ENCODE data around the gene TFAP2A. TPM values are rescaled to one million over a fixed set of nuclear protein-coding genes. Genes with fewer than 3 reads are reported as not detected.

Gene TFAP2A
- 0.17 TPM for polyA plus RNA-seq (2013, experiment 1 of 2)
- polyA plus RNA-seq (2013, experiment 2 of 2): 0.21 TPM

DNA sequence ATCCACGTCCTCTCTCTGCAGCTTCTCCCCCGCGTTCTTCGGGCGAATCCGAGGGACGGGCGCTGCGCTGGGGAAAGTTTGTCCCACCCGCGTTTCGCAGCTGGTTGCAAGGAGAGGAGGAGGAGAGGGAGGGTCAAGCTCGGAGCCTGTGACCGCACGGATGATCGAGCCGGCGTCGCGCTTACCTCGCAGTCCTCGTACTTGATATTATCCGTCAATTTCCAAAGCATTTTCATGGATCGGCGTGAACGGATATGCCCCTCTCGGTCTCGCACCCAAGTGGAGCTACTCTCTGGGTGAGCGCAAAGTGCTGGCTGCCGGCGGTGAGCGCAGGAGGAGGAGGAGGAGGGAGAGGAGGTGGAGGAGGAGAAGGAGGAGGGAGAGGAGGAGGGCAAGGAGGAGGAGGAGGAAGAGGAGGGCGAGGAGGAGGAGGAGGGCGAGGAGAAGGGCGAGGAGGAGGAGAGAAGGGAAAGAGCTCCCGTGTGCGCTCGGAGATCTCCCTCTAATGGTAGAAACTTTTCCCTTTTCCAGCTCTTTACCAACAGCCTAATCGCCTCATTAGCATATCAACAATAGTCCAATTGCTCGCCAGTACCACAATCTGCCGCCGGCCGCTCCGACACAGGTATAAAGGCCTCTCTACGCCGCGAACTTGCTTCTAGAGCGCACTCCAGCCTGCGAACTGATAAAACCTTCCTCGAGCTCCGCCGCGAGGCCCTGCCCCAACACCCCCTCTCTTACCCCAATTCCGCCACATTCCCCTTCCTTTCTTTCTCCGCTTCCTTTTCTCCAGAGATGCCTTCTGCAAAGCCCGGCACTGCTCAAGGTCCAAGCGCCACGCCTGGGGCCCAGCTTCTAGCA is at the start of gene TFAP2A:
Gene TFAP2A, minus strand, starts transcription at position 319 of the 861 bp plus-strand sequence. Its CDS starts 83 bp downstream, at position 236.
- no peak within 1 kb of the TSS for H2AFZ ChIP-seq (ENCODE audit: low read depth, low read length)
- H3K9me3 ChIP-seq (ENCODE audit: control insufficient read depth, low read length): no peaks in the 10 kb centered on the region
- no peak within 1 kb of the TSS for H4K8ac ChIP-seq (ENCODE audit: low read length)
- H3K14ac ChIP-seq (ENCODE audit: low read length in 2 of 2): peak within 1 kb of the TSS in 1 of 2 experiments; percentile 22
- peak within 1 kb of the TSS; percentile 24 to 69 for H3K4me3 ChIP-seq (ENCODE audit: insufficient read depth in 1 of 2, low read depth in 1 of 2, low read length in 2 of 2)
- peak within 1 kb of the TSS; percentile 97 for H3K4me2 ChIP-seq (ENCODE audit: low read length, poor library complexity, severe bottlenecking)
- no peaks in the 10 kb centered on the region for H3K79me1 ChIP-seq (replicated peaks; ENCODE audit: low read length, poor library complexity, severe bottlenecking)
- H3K27me3 ChIP-seq (ENCODE audit: control insufficient read depth in 1 of 2, insufficient read depth in 1 of 2, low read length in 2 of 2): peaks cover 93 to 96% of the 10 kb centered on the region in 2 experiments
- H3K23ac ChIP-seq (ENCODE audit: low read length in 2 of 2): peak within 1 kb of the TSS in 1 of 2 experiments; percentile 96
- WGBS: under 1% methylated on average over 44 of the region's 58 CpGs
- peaks cover 0 to 3% of the 10 kb centered on the region in 2 experiments for H3K36me3 ChIP-seq (ENCODE audit: control insufficient read depth in 1 of 2, insufficient read depth in 2 of 2, low read depth in 1 of 2, low read length in 2 of 2)
- no peak within 1 kb of the TSS for H2BK12ac ChIP-seq (ENCODE audit: low read length in 2 of 2)
- peak; percentile 43 for DNase-seq
- H3K4me1 ChIP-seq (ENCODE audit: control insufficient read depth, insufficient read depth, low read depth, low read length): peaks cover 53% of the 10 kb centered on the region
- no peak within 1 kb of the TSS for H4K91ac ChIP-seq (ENCODE audit: low read length)
- no peak within 1 kb of the TSS for H3K27ac ChIP-seq (ENCODE audit: low read length, poor library complexity, severe bottlenecking)
- no peak within 1 kb of the TSS for H2BK5ac ChIP-seq (ENCODE audit: low read depth, low read length, poor library complexity, severe bottlenecking)
- no peak within 1 kb of the TSS for H2BK120ac ChIP-seq (ENCODE audit: low read depth, low read length)
- H3K18ac ChIP-seq (ENCODE audit: low read depth in 1 of 2, low read length in 2 of 2): no peak within 1 kb of the TSS
- H3K9ac ChIP-seq (ENCODE audit: low read length): peak within 1 kb of the TSS; percentile 11
- H2AK5ac ChIP-seq (ENCODE audit: low read length, severe bottlenecking): no peak within 1 kb of the TSS
- H3K4ac ChIP-seq (ENCODE audit: low read depth in 1 of 2, low read length in 2 of 2): no peak within 1 kb of the TSS
- no peak within 1 kb of the TSS for H2BK15ac ChIP-seq (ENCODE audit: low read depth, poor library complexity, severe bottlenecking)

DNA sequence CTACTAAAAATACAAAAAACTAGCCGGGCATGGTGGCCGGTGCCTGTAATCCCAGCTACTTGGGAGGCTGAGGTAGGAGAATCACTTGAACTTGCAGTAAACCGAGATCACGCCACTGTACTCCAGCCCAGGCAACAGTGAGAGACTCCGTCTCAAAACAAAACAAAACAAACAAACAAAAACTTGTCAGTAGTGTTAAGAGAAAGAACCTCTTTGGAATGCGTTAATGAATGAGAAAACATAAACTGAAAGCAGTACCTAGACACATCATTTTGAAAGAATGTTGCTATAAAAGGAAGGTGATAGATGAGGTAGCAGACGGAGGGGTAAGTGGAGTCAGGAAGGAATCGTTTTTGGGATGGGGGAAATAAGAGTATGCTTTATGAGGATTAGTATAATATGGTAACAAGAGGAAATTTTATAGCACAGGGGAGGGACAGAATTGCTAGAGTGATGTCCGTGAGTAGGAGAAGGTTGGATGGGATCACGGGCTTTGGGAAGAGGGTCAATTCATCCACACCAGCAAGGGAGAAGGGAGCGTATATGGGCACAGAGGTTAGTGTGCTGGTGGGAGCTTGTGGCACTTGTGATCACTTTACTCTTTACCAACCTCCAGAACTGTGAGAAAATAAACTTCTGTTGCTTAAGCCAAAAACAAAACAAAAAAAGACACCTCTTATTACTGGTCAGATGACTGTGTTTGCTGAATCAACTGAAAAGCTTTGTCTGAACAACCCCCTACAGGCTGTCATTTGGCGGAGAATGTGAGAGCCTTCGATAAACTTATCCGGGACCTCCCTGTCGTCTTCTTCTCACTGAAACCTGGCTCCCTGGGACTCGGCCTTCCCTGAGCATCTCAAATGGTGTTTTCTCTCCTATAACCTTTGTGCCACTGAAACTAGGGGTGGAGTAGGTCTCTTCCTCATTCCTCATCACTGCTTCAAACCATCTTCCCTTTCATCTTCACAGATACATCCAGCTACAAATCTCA is 48.9 kb upstream of the TFAP2A start:
- H3K27ac ChIP-seq (ENCODE audit: low read length, poor library complexity, severe bottlenecking): no peak overlapping the region
- H3K14ac ChIP-seq (ENCODE audit: low read length in 2 of 2): no peak overlapping the region
- H3K79me1 ChIP-seq (replicated peaks; ENCODE audit: low read length, poor library complexity, severe bottlenecking): no peaks in the 10 kb centered on the region
- H3K4me2 ChIP-seq (ENCODE audit: low read length, poor library complexity, severe bottlenecking): no peak overlapping the region
- H2BK5ac ChIP-seq (ENCODE audit: low read depth, low read length, poor library complexity, severe bottlenecking): no peak overlapping the region
- H3K36me3 ChIP-seq (ENCODE audit: control insufficient read depth in 1 of 2, insufficient read depth in 2 of 2, low read depth in 1 of 2, low read length in 2 of 2): no peaks in the 10 kb centered on the region
- H3K18ac ChIP-seq (ENCODE audit: low read depth in 1 of 2, low read length in 2 of 2): no peak overlapping the region
- DNase-seq: no peak
- H3K23ac ChIP-seq (ENCODE audit: low read length in 2 of 2): no peak overlapping the region
- WGBS: 64% methylated on average over 10 of the region's 16 CpGs
- H3K27me3 ChIP-seq (ENCODE audit: control insufficient read depth in 1 of 2, insufficient read depth in 1 of 2, low read length in 2 of 2): peaks cover 4 to 9% of the 10 kb centered on the region in 2 experiments
- H2AFZ ChIP-seq (ENCODE audit: low read depth, low read length): no peak overlapping the region
- H3K9ac ChIP-seq (ENCODE audit: low read length): no peak overlapping the region
- H3K4me1 ChIP-seq (ENCODE audit: control insufficient read depth, insufficient read depth, low read depth, low read length): peaks cover 1% of the 10 kb centered on the region
- no peak overlapping the region for H3K4ac ChIP-seq (ENCODE audit: low read depth in 1 of 2, low read length in 2 of 2)
- H2BK12ac ChIP-seq (ENCODE audit: low read length in 2 of 2): no peak overlapping the region
- no peak overlapping the region for H3K4me3 ChIP-seq (ENCODE audit: insufficient read depth in 1 of 2, low read depth in 1 of 2, low read length in 2 of 2)
- H2BK15ac ChIP-seq (ENCODE audit: low read depth, poor library complexity, severe bottlenecking): peak overlapping the region; percentile 40
- H2AK5ac ChIP-seq (ENCODE audit: low read length, severe bottlenecking): no peak overlapping the region
- no peaks in the 10 kb centered on the region for H3K9me3 ChIP-seq (ENCODE audit: control insufficient read depth, low read length)
- no peak overlapping the region for H4K91ac ChIP-seq (ENCODE audit: low read length)
- H4K8ac ChIP-seq (ENCODE audit: low read length): no peak overlapping the region
- no peak overlapping the region for H2BK120ac ChIP-seq (ENCODE audit: low read depth, low read length)

DNA sequence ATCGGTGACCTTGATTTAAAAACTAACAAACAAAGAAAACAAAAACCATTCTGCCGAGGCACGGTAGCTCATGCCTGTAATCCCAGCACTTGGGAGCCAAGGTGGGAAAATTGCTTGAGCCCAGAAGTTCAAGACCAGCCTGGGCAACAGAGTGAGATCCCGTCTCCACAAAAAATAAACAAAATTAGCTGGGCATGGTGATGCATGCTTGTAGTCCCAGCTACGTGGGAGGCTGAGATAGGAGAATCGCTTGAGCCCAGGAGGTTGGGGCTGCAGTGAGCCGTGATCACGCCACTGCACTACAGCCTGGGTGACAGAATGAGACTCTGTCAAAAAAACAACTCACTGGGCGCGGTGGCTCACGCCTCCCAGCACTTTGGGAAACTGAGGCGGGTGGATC is 48.2 kb upstream of the TFAP2A start:
- 92% methylated on average over 12 of the region's 12 CpGs for WGBS
- Histone ChIP-seq H3K4me1 (ENCODE audit: control insufficient read depth, insufficient read depth, low read depth, low read length) (peaks cover 1% of the 10 kb centered on the region), H3K23ac (ENCODE audit: low read length in 2 of 2) (no peak overlapping the region), H3K4me2 (ENCODE audit: low read length, poor library complexity, severe bottlenecking) (no peak overlapping the region), H2BK5ac (ENCODE audit: low read depth, low read length, poor library complexity, severe bottlenecking) (no peak overlapping the region), H4K91ac (ENCODE audit: low read length) (no peak overlapping the region), H2AFZ (ENCODE audit: low read depth, low read length) (no peak overlapping the region), H3K9me3 (ENCODE audit: control insufficient read depth, low read length) (no peaks in the 10 kb centered on the region), H3K27me3 (ENCODE audit: control insufficient read depth in 1 of 2, insufficient read depth in 1 of 2, low read length in 2 of 2) (peaks cover 4 to 9% of the 10 kb centered on the region in 2 experiments), H3K4ac (ENCODE audit: low read depth in 1 of 2, low read length in 2 of 2) (no peak overlapping the region), H3K18ac (ENCODE audit: low read depth in 1 of 2, low read length in 2 of 2) (no peak overlapping the region), H3K27ac (ENCODE audit: low read length, poor library complexity, severe bottlenecking) (no peak overlapping the region), H2BK12ac (ENCODE audit: low read length in 2 of 2) (no peak overlapping the region), H3K14ac (ENCODE audit: low read length in 2 of 2) (no peak overlapping the region), H2AK5ac (ENCODE audit: low read length, severe bottlenecking) (no peak overlapping the region), H3K79me1 (replicated peaks; ENCODE audit: low read length, poor library complexity, severe bottlenecking) (no peaks in the 10 kb centered on the region), H2BK15ac (ENCODE audit: low read depth, poor library complexity, severe bottlenecking) (no peak overlapping the region), H3K9ac (ENCODE audit: low read length) (no peak overlapping the region), H2BK120ac (ENCODE audit: low read depth, low read length) (no peak overlapping the region), H3K4me3 (ENCODE audit: insufficient read depth in 1 of 2, low read depth in 1 of 2, low read length in 2 of 2) (no peak overlapping the region), H4K8ac (ENCODE audit: low read length) (no peak overlapping the region), H3K36me3 (ENCODE audit: control insufficient read depth in 1 of 2, insufficient read depth in 2 of 2, low read depth in 1 of 2, low read length in 2 of 2) (no peaks in the 10 kb centered on the region)
- no peak for DNase-seq

Measured in mesenchymal stem cell (in vitro differentiated cells and primary cell).